Measurements from ENCODE around the gene CACNA1G.

- TF ChIP-seq, protein P1, sequence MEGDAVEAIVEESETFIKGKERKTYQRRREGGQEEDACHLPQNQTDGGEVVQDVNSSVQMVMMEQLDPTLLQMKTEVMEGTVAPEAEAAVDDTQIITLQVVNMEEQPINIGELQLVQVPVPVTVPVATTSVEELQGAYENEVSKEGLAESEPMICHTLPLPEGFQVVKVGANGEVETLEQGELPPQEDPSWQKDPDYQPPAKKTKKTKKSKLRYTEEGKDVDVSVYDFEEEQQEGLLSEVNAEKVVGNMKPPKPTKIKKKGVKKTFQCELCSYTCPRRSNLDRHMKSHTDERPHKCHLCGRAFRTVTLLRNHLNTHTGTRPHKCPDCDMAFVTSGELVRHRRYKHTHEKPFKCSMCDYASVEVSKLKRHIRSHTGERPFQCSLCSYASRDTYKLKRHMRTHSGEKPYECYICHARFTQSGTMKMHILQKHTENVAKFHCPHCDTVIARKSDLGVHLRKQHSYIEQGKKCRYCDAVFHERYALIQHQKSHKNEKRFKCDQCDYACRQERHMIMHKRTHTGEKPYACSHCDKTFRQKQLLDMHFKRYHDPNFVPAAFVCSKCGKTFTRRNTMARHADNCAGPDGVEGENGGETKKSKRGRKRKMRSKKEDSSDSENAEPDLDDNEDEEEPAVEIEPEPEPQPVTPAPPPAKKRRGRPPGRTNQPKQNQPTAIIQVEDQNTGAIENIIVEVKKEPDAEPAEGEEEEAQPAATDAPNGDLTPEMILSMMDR (IDR thresholded peaks at IDR 0.05; ENCODE audit: borderline replicate concordance, extremely low read depth, low read length, poor library complexity, severe bottlenecking): no peak
- no peak for TF ChIP-seq EZH2 (IDR thresholded peaks at IDR 0.05; ENCODE audit: borderline replicate concordance, low read depth, low read length, severe bottlenecking)
Observed at GRCh38 chr17:50569592-50569991, 9.1 kb downstream of the CACNA1G start.
